Activated CD4-positive, alpha-beta T cell treated with anti-CD3 and anti-CD28 coated beads, Interleukin-2, amount 10 ng/mL, durations not matched to agents 7 days and 5 days (primary cell): ENCODE data around the gene TDRD7. TPM values are rescaled to one million over a fixed set of nuclear protein-coding genes. Genes with fewer than 3 reads are reported as not detected.

ENCODE experiments used
- CTCF ChIA-PET: fragments of 350-600 bp; sonication (Branson Sonifier 250); formaldehyde crosslinking; loops from one replicate; lab custom pipeline; 2021; ENCODE audit warnings: antibody characterized with exemption; lab: Charles Lee
- POLR2A ChIA-PET: fragments of 350-600 bp; sonication (Branson Sonifier 250); formaldehyde crosslinking; loops from one replicate; lab custom pipeline; 2021; ENCODE audit warnings: antibody characterized with exemption; lab: Charles Lee
- DNase-seq: peaks from one replicate; pipeline ENCODE4 v3.0.0-alpha.2; 2020
- H3K27ac Mint-ChIP-seq: one replicate; pipeline ENCODE4 v1.8.0; 2021; ENCODE audit warnings: mild to moderate bottlenecking, moderate library complexity, mixed read lengths
- H3K27me3 Mint-ChIP-seq: one replicate; pipeline ENCODE4 v1.8.0; 2021; ENCODE audit warnings: mixed read lengths
- H3K36me3 Mint-ChIP-seq: one replicate; pipeline ENCODE4 v1.8.0; 2021; ENCODE audit warnings: low read depth, mixed read lengths
- H3K4me1 Mint-ChIP-seq: one replicate; pipeline ENCODE4 v1.8.0; 2021; ENCODE audit warnings: mixed read lengths
- H3K4me3 Mint-ChIP-seq: one replicate; pipeline ENCODE4 v1.8.0; 2021; ENCODE audit warnings: mild to moderate bottlenecking, moderate library complexity, mixed read lengths
- H3K9me3 Mint-ChIP-seq: one replicate; pipeline ENCODE4 v1.8.0; 2021; ENCODE audit warnings: mixed read lengths
- total RNA-seq, 2 experiments: library from RNA; stranded (reverse); gene quantifications; one replicate each; pipeline ENCODE4 v1.2.3, GENCODE V29; 2021

TDRD7 gene
- total RNA-seq, 2 experiments from 2014 or later: 18.1 to 19.5 TPM

- CTCF ChIA-PET: interaction anchor here (1.0 to 2.0 kb wide), 2 partner anchors 12 to 67 kb away, joined by 3 to 9 read pairs; no protein-coding TSS in a partner anchor
- no peak for DNase-seq
- no peak overlapping the region for H3K4me3 Mint-ChIP-seq
- POLR2A ChIA-PET: no interaction called here
- H3K9me3 Mint-ChIP-seq: no peaks in the 10 kb centered on the region
- peaks cover 20% of the 10 kb centered on the region for H3K4me1 Mint-ChIP-seq
- no peak overlapping the region for H3K27ac Mint-ChIP-seq
- no peaks in the 10 kb centered on the region for H3K36me3 Mint-ChIP-seq
- peaks cover 35% of the 10 kb centered on the region for H3K27me3 Mint-ChIP-seq
Measured at GRCh38 chr9:97505845-97506244, 93.9 kb downstream of the TDRD7 start.

GRCh38 chr9:97506306-97506705 is 94.4 kb downstream of the TDRD7 start:
- no peak for DNase-seq
- H3K4me1 Mint-ChIP-seq: peaks cover 22% of the 10 kb centered on the region
- POLR2A ChIA-PET: no interaction called here
- CTCF ChIA-PET: interaction anchor here (1.0 to 2.0 kb wide), 3 partner anchors 11 to 95 kb away, joined by 3 to 9 read pairs (median 3); no protein-coding TSS in a partner anchor
- H3K27ac Mint-ChIP-seq: no peak overlapping the region
- peaks cover 31% of the 10 kb centered on the region for H3K27me3 Mint-ChIP-seq
- no peaks in the 10 kb centered on the region for H3K9me3 Mint-ChIP-seq
- no peak overlapping the region for H3K4me3 Mint-ChIP-seq
- no peaks in the 10 kb centered on the region for H3K36me3 Mint-ChIP-seq

- H3K4me1 Mint-ChIP-seq: peaks cover 23% of the 10 kb centered on the region
Measured at GRCh38 chr9:97506787-97507186, 94.9 kb downstream of the TDRD7 start.

GRCh38 chr9:97507428-97507984 is 95.6 kb downstream of the TDRD7 start:
- Mint-ChIP-seq H3K4me1 (peaks cover 19% of the 10 kb centered on the region), H3K36me3 (no peaks in the 10 kb centered on the region), H3K4me3 (no peak overlapping the region), H3K27ac (no peak overlapping the region), H3K27me3 (peaks cover 26% of the 10 kb centered on the region), H3K9me3 (no peaks in the 10 kb centered on the region)
- DNase-seq: no peak
- CTCF ChIA-PET: interaction anchor here (1.4 to 2.0 kb wide), 2 partner anchors 10 to 97 kb away, joined by 3 to 9 read pairs; no protein-coding TSS in a partner anchor
- POLR2A ChIA-PET: no interaction called here

More at GRCh38 chr9:97506787-97507186, 94.9 kb downstream of the TDRD7 start:
- no peak overlapping the region for H3K27ac Mint-ChIP-seq
- ChIA-PET CTCF (interaction anchor here (1.4 to 2.0 kb wide), 2 partner anchors 11 to 96 kb away, joined by 3 to 9 read pairs; no protein-coding TSS in a partner anchor), POLR2A (no interaction called here)
- no peaks in the 10 kb centered on the region for H3K36me3 Mint-ChIP-seq
- H3K9me3 Mint-ChIP-seq: no peaks in the 10 kb centered on the region
- H3K4me3 Mint-ChIP-seq: no peak overlapping the region
- peaks cover 31% of the 10 kb centered on the region for H3K27me3 Mint-ChIP-seq
- DNase-seq: no peak

- Mint-ChIP-seq H3K27ac (no peak overlapping the region), H3K9me3 (no peaks in the 10 kb centered on the region), H3K4me3 (no peak overlapping the region), H3K36me3 (no peaks in the 10 kb centered on the region), H3K27me3 (peaks cover 13% of the 10 kb centered on the region), H3K4me1 (peaks cover 9% of the 10 kb centered on the region)
- DNase-seq: no peak
- POLR2A ChIA-PET: no interaction called here
- CTCF ChIA-PET: interaction anchor here (2.7 kb wide), 1 partner anchor 10 kb away, joined by 9 read pairs; no protein-coding TSS in a partner anchor
Measured at GRCh38 chr9:97508852-97509251, 97.0 kb downstream of the TDRD7 start.

- ChIA-PET CTCF (interaction anchor here (0.6 to 2.7 kb wide), 7 partner anchors 7 to 104 kb away, joined by 3 to 9 read pairs (median 4); partner anchors contain the start of gene TMOD1), POLR2A (interaction anchor here (0.6 kb wide), 1 partner anchor 10 kb away, joined by 3 read pairs; the partner anchor contains the start of gene TMOD1)
- Mint-ChIP-seq H3K4me3 (no peak overlapping the region), H3K27ac (no peak overlapping the region), H3K9me3 (no peaks in the 10 kb centered on the region), H3K27me3 (no peaks in the 10 kb centered on the region), H3K4me1 (peaks cover 9% of the 10 kb centered on the region), H3K36me3 (no peaks in the 10 kb centered on the region)
- no peak for DNase-seq
Measured at GRCh38 chr9:97510797-97511654, 99.1 kb downstream of the TDRD7 start.

- no peak overlapping the region for H3K4me3 Mint-ChIP-seq
- peaks cover 6% of the 10 kb centered on the region for H3K27me3 Mint-ChIP-seq
- no peak overlapping the region for H3K27ac Mint-ChIP-seq
- CTCF ChIA-PET: interaction anchor here (1.1 to 2.1 kb wide), 4 partner anchors 8 to 104 kb away, joined by 3 to 8 read pairs (median 4); partner anchors contain the start of gene TMOD1
- POLR2A ChIA-PET: no interaction called here
- H3K36me3 Mint-ChIP-seq: no peaks in the 10 kb centered on the region
- H3K9me3 Mint-ChIP-seq: no peaks in the 10 kb centered on the region
- DNase-seq: no peak
- peaks cover 9% of the 10 kb centered on the region for H3K4me1 Mint-ChIP-seq
Measured at GRCh38 chr9:97511655-97512427, 99.9 kb downstream of the TDRD7 start.

- DNase-seq: no peak
- no peak overlapping the region for H3K27ac Mint-ChIP-seq
- ChIA-PET POLR2A (no interaction called here), CTCF (interaction anchor here (1.3 to 1.6 kb wide), 2 partner anchors 15 to 20 kb away, joined by 3 to 5 read pairs; no protein-coding TSS in a partner anchor)
- no peaks in the 10 kb centered on the region for H3K9me3 Mint-ChIP-seq
- peaks cover 12% of the 10 kb centered on the region for H3K27me3 Mint-ChIP-seq
- H3K4me1 Mint-ChIP-seq: peaks cover 9% of the 10 kb centered on the region
- no peak overlapping the region for H3K4me3 Mint-ChIP-seq
- no peaks in the 10 kb centered on the region for H3K36me3 Mint-ChIP-seq
Measured at GRCh38 chr9:97512966-97513560, 101.2 kb downstream of the TDRD7 start.

GRCh38 chr9:97514531-97514930 is 102.6 kb downstream of the TDRD7 start:
- CTCF ChIA-PET: interaction anchor here (1.0 to 1.6 kb wide), 3 partner anchors 12 to 84 kb away, joined by 3 to 5 read pairs (median 3); no protein-coding TSS in a partner anchor
- Mint-ChIP-seq H3K36me3 (no peaks in the 10 kb centered on the region), H3K4me1 (peaks cover 9% of the 10 kb centered on the region), H3K4me3 (no peak overlapping the region), H3K27me3 (peaks cover 26% of the 10 kb centered on the region), H3K9me3 (no peaks in the 10 kb centered on the region), H3K27ac (no peak overlapping the region)
- DNase-seq: no peak
- POLR2A ChIA-PET: no interaction called here

- Mint-ChIP-seq H3K27me3 (peaks cover 31% of the 10 kb centered on the region), H3K4me1 (peaks cover 8% of the 10 kb centered on the region), H3K36me3 (no peaks in the 10 kb centered on the region), H3K9me3 (no peaks in the 10 kb centered on the region), H3K27ac (no peak overlapping the region), H3K4me3 (no peak overlapping the region)
- POLR2A ChIA-PET: no interaction called here
- CTCF ChIA-PET: interaction anchor here (0.7 to 1.8 kb wide), 3 partner anchors 19 to 104 kb away, joined by 3 to 5 read pairs (median 3); partner anchors contain the start of gene TDRD7
- DNase-seq: no peak
Measured at GRCh38 chr9:97515662-97516061, 103.8 kb downstream of the TDRD7 start.

- H3K36me3 Mint-ChIP-seq: no peaks in the 10 kb centered on the region
- H3K27ac Mint-ChIP-seq: no peak overlapping the region
- CTCF ChIA-PET: interaction anchor here (1.8 to 3.1 kb wide), 2 partner anchors 10 to 18 kb away, joined by 5 to 9 read pairs; no protein-coding TSS in a partner anchor
Measured at GRCh38 chr9:97516111-97516510, 104.2 kb downstream of the TDRD7 start.

More at GRCh38 chr9:97516111-97516510, 104.2 kb downstream of the TDRD7 start:
- POLR2A ChIA-PET: no interaction called here
- Mint-ChIP-seq H3K9me3 (no peaks in the 10 kb centered on the region), H3K27me3 (peaks cover 35% of the 10 kb centered on the region), H3K4me3 (no peak overlapping the region), H3K4me1 (peaks cover 3% of the 10 kb centered on the region)
- no peak for DNase-seq
